Heart right ventricle (tissue), 16 donors: Measurements from ENCODE around the gene NFAM1. TPM values are rescaled to one million over a fixed set of nuclear protein-coding genes. Genes with fewer than 3 reads are reported as not detected.

Source experiments
- ATAC-seq, 8 donors: fragments of 200-7000 bp; cut with Tn5 transposase; one replicate each; pipeline ENCODE4 v1.9.1; 2020; ENCODE audit warnings: mild to moderate bottlenecking in 8 of 8, moderate library complexity in 8 of 8, moderate number of reproducible peaks in 1 of 8
- DNase-seq, 2 donors: peaks; one replicate each; pipeline ENCODE4 v3.0.0-alpha.2; 2020
- H3K27ac ChIP-seq, 10 donors: fragments of 200-600 bp; sonication (generic) in 2 of 10; one replicate each; pipeline versions ENCODE4 v1.5.0 to v1.8.0; 2020 to 2022; ENCODE audit warnings: mild to moderate bottlenecking in 3 of 10
- H3K27me3 ChIP-seq, 7 donors: fragments of 200-600 bp; one replicate each; pipeline ENCODE4 v1.8.0; 2021 to 2022; ENCODE audit warnings: mild to moderate bottlenecking in 2 of 7
- H3K36me3 ChIP-seq, 9 donors: fragments of 200-600 bp; sonication (generic) in 1 of 9; one replicate each; pipeline versions ENCODE4 v1.5.0 to v1.8.0; 2020 to 2022; ENCODE audit warnings: mild to moderate bottlenecking in 2 of 9
- H3K4me1 ChIP-seq, 9 donors: fragments of 200-600 bp; sonication (generic) in 1 of 9; one replicate each; pipeline versions ENCODE4 v1.5.0 to v1.8.0; 2020 to 2022; ENCODE audit warnings: mild to moderate bottlenecking in 4 of 9
- H3K4me3 ChIP-seq, 10 donors: fragments of 200-600 bp; sonication (generic) in 2 of 10; one replicate each; pipeline versions ENCODE4 v1.5.0 to v1.8.0; 2020 to 2022; ENCODE audit warnings: mild to moderate bottlenecking in 7 of 10, moderate library complexity in 2 of 10
- H3K9me3 ChIP-seq, 11 donors: fragments of 200-600 bp in 10 of 11; sonication (generic) in 2 of 11; one replicate each; pipeline versions ENCODE4 v1.5.0 to v1.8.0; 2013 to 2022; ENCODE audit warnings: mild to moderate bottlenecking in 2 of 11, control low read depth in 1 of 11, moderate library complexity in 1 of 11
- WGBS, 2 donors: extraction: QIAGEN DNeasy Blood & Tissue Kit; methylation state at CpG; one replicate each; pipeline ENCODE4 v1.1.7; 2013; ENCODE audit warnings: inconsistent platforms in 1 of 2; 5-methylcytosine and 5-hydroxymethylcytosine counted together
- intact Hi-C, 10 donors: fragments of 100-400 bp; cut with DNase I; formaldehyde crosslinking; loops; one replicate each; pipeline versions ENCODE4 v1.11.1 to v1.14.2; 2022
- polyA plus RNA-seq, 2 donors: library from polyadenylated mRNA; stranded (reverse); fragments of 200-250 nt; gene quantifications; one replicate each; pipeline ENCODE4 v1.2.3, GENCODE V29; 2013
- total RNA-seq, 10 donors: library from RNA; stranded (reverse); fragmentation: NEBNext Ultra II Directional in 3 of 10; extraction: Animal tissue kit (Norgen Biotek cat#: 25700) in 3 of 10; gene quantifications; one replicate each; pipeline versions ENCODE4 v1.2.1 to v1.2.4, GENCODE V29; 2021 to 2023
- TF ChIP-seq, protein P1 (sequence below), 9 donors: fragments of 200-600 bp; sonication (generic) in 2 of 9; IDR thresholded peaks; one replicate each; pipeline versions ENCODE4 v1.5.0 to v1.8.0; 2021 to 2022; ENCODE audit warnings: antibody characterized with exemption in 9 of 9, mild to moderate bottlenecking in 5 of 9, moderate library complexity in 1 of 9
- donor health status: Arrhythmogenic right ventricular cardiomyopathy.
- donor health status: ischemic (EF 13 %, LVEDD 7.1; RV severe dilation, severe dysfunction).
- donor health status: healthy with polysubstance abuse.
- donor health status: DM: no; HTN: yes; CAD: no.
- donor health status: DM: no; HTN: no; CAD: no.
- donor health status: ischemic (EF 25% LVEDD 6.9; RV normal size, moderate dysfunction).
- donor health status: ischemic (EF 25% LVEDD 5.7; RV mildly dilated, moderate dysfunction).
- donor health status: healthy.
- donor health status: DM: yes; HTN: yes; CAD: no.
- donor health status: Ischemic cardiomyopathy.
- donor health status: ischemic (EF 35%, LVEDD 5.7; RV mildly dilated, moderate dysfunction).
- donor health status: nonischemic (EF 11% LVEDD 7.7; RV severe dilation, severe dysfunction).
- donor health status: DM: yes; HTN: yes; CAD: no.
- donor health status: PGD.
- donor health status: ischemic (EF 29% LVEDD 5.4; RV normal size, mild dysfunction).
- donor health status: nonischemic (EF 23%, LVEDD 6.1; RV moderate dilation, normal function).

Gene NFAM1
- total and polyA plus RNA-seq, 12 donors: 0.38 to 6.4 (median 1.4) TPM

- no peak for ATAC-seq
- 84 to 91% methylated on average over 11 of the region's 11 CpGs for WGBS, 2 donors
- intact Hi-C loops: no loop called here
Observed at GRCh38 chr22:42451499-42452145, 19.4 kb upstream of the NFAM1 start.

GRCh38 chr22:42450862-42451261 lies 18.7 kb upstream of the NFAM1 start:
- WGBS, 2 donors: 81 to 85% methylated on average over 6 of the region's 6 CpGs
- no peak overlapping the region for H3K27ac ChIP-seq
- ATAC-seq: no peak
- TF ChIP-seq, protein P1, sequence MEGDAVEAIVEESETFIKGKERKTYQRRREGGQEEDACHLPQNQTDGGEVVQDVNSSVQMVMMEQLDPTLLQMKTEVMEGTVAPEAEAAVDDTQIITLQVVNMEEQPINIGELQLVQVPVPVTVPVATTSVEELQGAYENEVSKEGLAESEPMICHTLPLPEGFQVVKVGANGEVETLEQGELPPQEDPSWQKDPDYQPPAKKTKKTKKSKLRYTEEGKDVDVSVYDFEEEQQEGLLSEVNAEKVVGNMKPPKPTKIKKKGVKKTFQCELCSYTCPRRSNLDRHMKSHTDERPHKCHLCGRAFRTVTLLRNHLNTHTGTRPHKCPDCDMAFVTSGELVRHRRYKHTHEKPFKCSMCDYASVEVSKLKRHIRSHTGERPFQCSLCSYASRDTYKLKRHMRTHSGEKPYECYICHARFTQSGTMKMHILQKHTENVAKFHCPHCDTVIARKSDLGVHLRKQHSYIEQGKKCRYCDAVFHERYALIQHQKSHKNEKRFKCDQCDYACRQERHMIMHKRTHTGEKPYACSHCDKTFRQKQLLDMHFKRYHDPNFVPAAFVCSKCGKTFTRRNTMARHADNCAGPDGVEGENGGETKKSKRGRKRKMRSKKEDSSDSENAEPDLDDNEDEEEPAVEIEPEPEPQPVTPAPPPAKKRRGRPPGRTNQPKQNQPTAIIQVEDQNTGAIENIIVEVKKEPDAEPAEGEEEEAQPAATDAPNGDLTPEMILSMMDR (IDR thresholded peaks at IDR 0.05): no peak
- no peaks in the 10 kb centered on the region for H3K4me1 ChIP-seq
- no peak for DNase-seq
- intact Hi-C loops: no loop called here
- H3K9me3 ChIP-seq: peaks cover 0 to 6% (median 0%) of the 10 kb centered on the region in 11 donors
- no peaks in the 10 kb centered on the region for H3K36me3 ChIP-seq
- H3K4me3 ChIP-seq: no peak overlapping the region
- H3K27me3 ChIP-seq: peaks cover 0 to 29% (median 11%) of the 10 kb centered on the region in 7 donors

More at GRCh38 chr22:42451499-42452145, 19.4 kb upstream of the NFAM1 start:
- Histone ChIP-seq H3K4me1 (no peaks in the 10 kb centered on the region), H3K27me3 (peaks cover 0 to 33% (median 11%) of the 10 kb centered on the region in 7 donors), H3K9me3 (peaks cover 0 to 6% (median 0%) of the 10 kb centered on the region in 11 donors), H3K36me3 (no peaks in the 10 kb centered on the region), H3K4me3 (no peak overlapping the region), H3K27ac (no peak overlapping the region)
- TF ChIP-seq, protein P1 (IDR thresholded peaks at IDR 0.05): no peak
- no peak for DNase-seq

GRCh38 chr22:42446151-42446550 lies 13.9 kb upstream of the NFAM1 start:
- DNase-seq (no peak), ATAC-seq (no peak)
- intact Hi-C loops: loop anchor here in 3 of 10 donors (10.0 kb wide), 2 partner anchors 471 to 481 kb away; partner anchors contain the start of gene SEPTIN3 (in 2 of the 3)
- Histone ChIP-seq H3K36me3 (no peaks in the 10 kb centered on the region), H3K27ac (no peak overlapping the region), H3K4me3 (no peak overlapping the region), H3K27me3 (peaks cover 0 to 25% (median 11%) of the 10 kb centered on the region in 7 donors), H3K9me3 (peaks cover 0 to 6% (median 0%) of the 10 kb centered on the region in 11 donors), H3K4me1 (peaks cover 3 to 22% (median 17%) of the 10 kb centered on the region in 9 donors)
- WGBS, 2 donors: 74 to 79% methylated on average over 13 of the region's 13 CpGs
- TF ChIP-seq, protein P1 (IDR thresholded peaks at IDR 0.05): no peak

DNA sequence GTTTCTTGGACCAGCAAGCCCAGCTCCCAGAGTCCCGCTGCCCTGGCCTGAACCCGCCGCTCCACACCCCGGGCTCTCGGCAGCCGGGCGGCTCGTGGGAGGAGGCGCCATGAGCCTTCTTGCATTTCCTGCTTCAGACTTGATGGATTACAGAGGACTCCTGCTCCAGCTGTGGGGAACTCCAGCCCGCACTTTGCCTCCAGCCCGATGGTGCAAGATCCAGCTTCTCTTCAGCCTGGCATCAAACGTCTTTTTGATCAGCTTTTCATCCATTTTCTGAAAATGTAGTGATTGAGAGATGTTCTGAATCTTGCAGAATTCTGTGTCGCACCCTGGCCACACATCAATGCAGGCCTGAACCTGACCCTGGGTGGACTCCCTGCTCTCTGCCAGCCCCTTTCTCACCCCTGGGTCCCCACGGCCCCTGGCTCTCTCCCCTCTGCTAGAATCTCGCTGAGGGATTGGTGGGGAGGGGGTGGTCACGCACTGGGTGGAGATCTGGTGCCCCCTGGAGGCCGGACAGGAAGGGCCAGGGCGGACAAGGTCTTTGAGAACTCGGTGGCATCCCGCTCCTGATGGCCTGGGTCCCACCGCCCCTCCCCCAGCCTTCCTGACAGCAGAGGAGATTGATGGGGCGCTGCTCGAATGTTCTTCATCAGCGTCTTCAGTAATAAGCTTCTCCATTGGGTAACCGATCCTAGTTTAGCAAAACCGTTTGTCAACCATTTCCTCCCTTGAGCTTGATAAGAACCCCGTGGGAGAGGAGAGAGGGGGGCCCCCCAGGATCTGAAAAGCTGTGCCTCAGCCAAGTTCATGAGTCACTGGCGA lies 12.1 kb upstream of the NFAM1 start:
- H3K27me3 ChIP-seq: peaks cover 0 to 36% (median 9%) of the 10 kb centered on the region in 7 donors
- WGBS, 2 donors: 1 to 2% methylated on average over 28 of the region's 28 CpGs
- ATAC-seq: peak; percentile 72 to 88 (median 83)

More for the DNA sequence above, 12.1 kb upstream of the NFAM1 start:
- DNase-seq: peak; percentile 83 to 84
- peaks cover 3 to 39% (median 26%) of the 10 kb centered on the region in 9 donors for H3K4me1 ChIP-seq
- intact Hi-C loops: loop anchor here in 4 of 10 donors (5.0 to 10.0 kb wide), 3 partner anchors 469 to 479 kb away; partner anchors contain the start of gene SEPTIN3 (in 3 of the 4)
- no peaks in the 10 kb centered on the region for H3K36me3 ChIP-seq
- TF ChIP-seq, protein P1 (IDR thresholded peaks at IDR 0.05): peak; percentile 24 to 68 (median 64)
- peak overlapping the region; percentile 14 to 53 (median 44) for H3K4me3 ChIP-seq
- peak overlapping the region in 9 of 10 donors; percentile 57 to 85 (median 71) for H3K27ac ChIP-seq
- peaks cover 0 to 6% (median 0%) of the 10 kb centered on the region in 11 donors for H3K9me3 ChIP-seq
